Nephron progenitor cell (in vitro differentiated cells): ENCODE measurements around the gene GNAS.
A peak's percentile ranks its signal among the peaks of the same experiment; 100 is the strongest.

Experiments
- DNase-seq: peaks from one replicate; pipeline ENCODE4 v3.0.0; 2021
- H3K27ac Mint-ChIP-seq: 2 replicates; pipeline ENCODE4 v1.8.0; 2021; ENCODE audit warnings: mild to moderate bottlenecking, moderate library complexity, mixed read lengths
- H3K27me3 Mint-ChIP-seq: 2 replicates; pipeline ENCODE4 v1.8.0; 2021; ENCODE audit warnings: mild to moderate bottlenecking, low read depth, mixed read lengths; ENCODE audit not compliant: poor library complexity
- H3K36me3 Mint-ChIP-seq: 2 replicates; pipeline ENCODE4 v1.8.0; 2021; ENCODE audit warnings: low read depth, mixed read lengths
- H3K4me1 Mint-ChIP-seq: 2 replicates; pipeline ENCODE4 v1.8.0; 2021; ENCODE audit warnings: mixed read lengths
- H3K4me3 Mint-ChIP-seq: 2 replicates; pipeline ENCODE4 v1.8.0; 2021; ENCODE audit warnings: mild to moderate bottlenecking, moderate library complexity, mixed read lengths
- H3K9me3 Mint-ChIP-seq: 2 replicates; pipeline ENCODE4 v1.8.0; 2021; ENCODE audit warnings: mild to moderate bottlenecking, moderate library complexity, mixed read lengths
- CTCF ChIP-seq: fragments of 200-600 bp; sonication (generic); IDR thresholded peaks from 2 replicates; pipeline ENCODE4 v1.5.0; 2021; ENCODE audit warnings: antibody characterized with exemption

The GNAS gene

GRCh38 chr20:58852543-58853271, at the start of gene GNAS:
GNAS (plus strand) TSS chr20:58852716.
- DNase-seq: peak; percentile 75
- peaks cover 46% of the 10 kb centered on the region for H3K4me1 Mint-ChIP-seq
- H3K9me3 Mint-ChIP-seq: peaks cover 20% of the 10 kb centered on the region
- peak within 1 kb of the TSS; percentile 94 for H3K4me3 Mint-ChIP-seq
- peaks cover 73% of the 10 kb centered on the region for H3K27me3 Mint-ChIP-seq
- H3K27ac Mint-ChIP-seq: no peak within 1 kb of the TSS
- peak; percentile 69 for TF ChIP-seq CTCF
- H3K36me3 Mint-ChIP-seq: no peaks in the 10 kb centered on the region

GRCh38 chr20:58803533-58803932, 49.0 kb upstream of the GNAS start:
- H3K4me3 Mint-ChIP-seq: no peak overlapping the region
- H3K9me3 Mint-ChIP-seq: no peaks in the 10 kb centered on the region
- DNase-seq: no peak
- TF ChIP-seq CTCF: no peak
- H3K27me3 Mint-ChIP-seq: peaks cover 27% of the 10 kb centered on the region
- H3K36me3 Mint-ChIP-seq: no peaks in the 10 kb centered on the region
- peaks cover 20% of the 10 kb centered on the region for H3K4me1 Mint-ChIP-seq
- H3K27ac Mint-ChIP-seq: no peak overlapping the region

GRCh38 chr20:58807801-58808200, 44.7 kb upstream of the GNAS start:
- H3K4me1 Mint-ChIP-seq: peaks cover 14% of the 10 kb centered on the region
- H3K27me3 Mint-ChIP-seq: peaks cover 22% of the 10 kb centered on the region
- H3K9me3 Mint-ChIP-seq: no peaks in the 10 kb centered on the region
- H3K27ac Mint-ChIP-seq: no peak overlapping the region
- H3K4me3 Mint-ChIP-seq: no peak overlapping the region
- H3K36me3 Mint-ChIP-seq: no peaks in the 10 kb centered on the region
- TF ChIP-seq CTCF: no peak
- DNase-seq: no peak

- H3K27me3 Mint-ChIP-seq: peaks cover 28% of the 10 kb centered on the region
- H3K4me3 Mint-ChIP-seq: no peak overlapping the region
- peak overlapping the region; percentile 69 for H3K27ac Mint-ChIP-seq
- no peak for TF ChIP-seq CTCF
- no peak for DNase-seq
- H3K9me3 Mint-ChIP-seq: no peaks in the 10 kb centered on the region
- peaks cover 14% of the 10 kb centered on the region for H3K4me1 Mint-ChIP-seq
- H3K36me3 Mint-ChIP-seq: no peaks in the 10 kb centered on the region
These were observed 44.1 kb upstream of the GNAS start for GRCh38 chr20:58808271-58809046.

- no peak for TF ChIP-seq CTCF
- H3K27ac Mint-ChIP-seq: no peak overlapping the region
- no peak overlapping the region for H3K4me3 Mint-ChIP-seq
- peaks cover 16% of the 10 kb centered on the region for H3K4me1 Mint-ChIP-seq
- H3K27me3 Mint-ChIP-seq: peaks cover 27% of the 10 kb centered on the region
- H3K9me3 Mint-ChIP-seq: no peaks in the 10 kb centered on the region
- no peaks in the 10 kb centered on the region for H3K36me3 Mint-ChIP-seq
- no peak for DNase-seq
These were observed 42.2 kb upstream of the GNAS start for GRCh38 chr20:58810116-58810878.
